Peyer's patch (tissue), 4 donors: ENCODE measurements around the gene SYK. TPM values are rescaled to one million over a fixed set of nuclear protein-coding genes. Genes with fewer than 3 reads are reported as not detected.

ENCODE experiments used
- DNase-seq, 3 donors: peaks; one replicate each; pipeline ENCODE4 v3.0.0-alpha.2; 2017 to 2019
- H3K27ac ChIP-seq, 4 donors: fragments of 200-600 bp; sonication (generic); one replicate each; pipeline ENCODE4 v1.5.1; 2016 to 2019
- H3K27me3 ChIP-seq, 2 donors: fragments of 200-600 bp; sonication (generic); one replicate each; pipeline ENCODE4 v1.5.1; 2019
- H3K36me3 ChIP-seq, 3 donors: fragments of 200-600 bp; sonication (generic); one replicate each; pipeline ENCODE4 v1.5.1; 2016 to 2019
- H3K4me1 ChIP-seq, 4 donors: fragments of 200-600 bp; sonication (generic); one replicate each; pipeline ENCODE4 v1.5.1; 2016 to 2019
- H3K4me3 ChIP-seq, 4 donors: fragments of 200-600 bp; sonication (generic); 1 replicate in 3 of 4; 2 replicates in 1 of 4; pipeline ENCODE4 v1.5.1; 2016 to 2019; ENCODE audit warnings: mild to moderate bottlenecking in 1 of 4
- H3K9me3 ChIP-seq, 4 donors: fragments of 200-600 bp; sonication (generic); one replicate each; pipeline ENCODE4 v1.5.1; 2016 to 2019; ENCODE audit warnings: mild to moderate bottlenecking in 1 of 4
- POLR2A ChIP-seq, 2 donors: fragments of 450-650 bp; IDR thresholded peaks; one replicate each; pipeline ENCODE4 v1.5.1; 2017; ENCODE audit warnings: antibody characterized with exemption in 2 of 2, mild to moderate bottlenecking in 2 of 2, moderate library complexity in 2 of 2
- total RNA-seq, 4 donors: library from RNA; depleted of rRNA; stranded (reverse); fragments of >200 nt; gene quantifications; one replicate each; pipeline ENCODE4 v1.1.0, GENCODE V29; 2016
- TF ChIP-seq, protein P1 (sequence below), 6 experiments: fragments of 450-650 bp in 4 of 6; fragments of 200-600 bp in 2 of 6; sonication (generic) in 1 of 6; IDR thresholded peaks; one replicate each; pipeline ENCODE4 v1.5.1; 2017 to 2019; ENCODE audit warnings: antibody characterized with exemption in 6 of 6, mild to moderate bottlenecking in 3 of 6, moderate library complexity in 1 of 6

Gene SYK
- total RNA-seq, 4 donors from 2014 or later = 48.7 to 81.7 (median 60.0) TPM

DNA sequence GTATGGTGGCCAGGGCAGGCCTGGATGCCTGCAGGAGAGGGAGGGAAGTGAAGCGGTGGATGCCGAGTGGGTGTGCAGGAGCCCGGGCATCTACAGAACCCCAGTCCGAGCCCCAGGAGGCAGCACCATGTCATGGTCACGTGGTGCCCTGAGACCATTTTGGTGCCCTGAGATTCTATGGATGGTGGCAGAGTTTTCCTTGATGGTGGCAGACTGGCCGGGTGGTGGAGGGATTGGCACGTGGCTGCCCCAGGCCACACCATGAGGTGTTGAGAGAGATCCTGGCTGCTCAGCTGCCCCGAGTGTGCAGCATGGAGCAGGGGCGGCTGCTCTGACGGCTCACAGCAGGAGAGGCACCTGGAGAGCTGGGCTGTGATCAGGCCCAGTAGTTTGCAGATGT, 52.3 kb downstream of the SYK start:
- H3K36me3 ChIP-seq = peaks cover 0 to 18% (median 0%) of the 10 kb centered on the region in 3 donors
- no peaks in the 10 kb centered on the region for H3K27me3 ChIP-seq
- no peak overlapping the region for H3K4me3 ChIP-seq
- H3K27ac ChIP-seq = no peak overlapping the region
- DNase-seq = no peak
- H3K4me1 ChIP-seq = peaks cover 0 to 6% (median 0%) of the 10 kb centered on the region in 4 donors
- TF ChIP-seq, protein P1, sequence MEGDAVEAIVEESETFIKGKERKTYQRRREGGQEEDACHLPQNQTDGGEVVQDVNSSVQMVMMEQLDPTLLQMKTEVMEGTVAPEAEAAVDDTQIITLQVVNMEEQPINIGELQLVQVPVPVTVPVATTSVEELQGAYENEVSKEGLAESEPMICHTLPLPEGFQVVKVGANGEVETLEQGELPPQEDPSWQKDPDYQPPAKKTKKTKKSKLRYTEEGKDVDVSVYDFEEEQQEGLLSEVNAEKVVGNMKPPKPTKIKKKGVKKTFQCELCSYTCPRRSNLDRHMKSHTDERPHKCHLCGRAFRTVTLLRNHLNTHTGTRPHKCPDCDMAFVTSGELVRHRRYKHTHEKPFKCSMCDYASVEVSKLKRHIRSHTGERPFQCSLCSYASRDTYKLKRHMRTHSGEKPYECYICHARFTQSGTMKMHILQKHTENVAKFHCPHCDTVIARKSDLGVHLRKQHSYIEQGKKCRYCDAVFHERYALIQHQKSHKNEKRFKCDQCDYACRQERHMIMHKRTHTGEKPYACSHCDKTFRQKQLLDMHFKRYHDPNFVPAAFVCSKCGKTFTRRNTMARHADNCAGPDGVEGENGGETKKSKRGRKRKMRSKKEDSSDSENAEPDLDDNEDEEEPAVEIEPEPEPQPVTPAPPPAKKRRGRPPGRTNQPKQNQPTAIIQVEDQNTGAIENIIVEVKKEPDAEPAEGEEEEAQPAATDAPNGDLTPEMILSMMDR (IDR thresholded peaks at IDR 0.05) = no peak
- no peak for TF ChIP-seq POLR2A (IDR thresholded peaks at IDR 0.05)
- no peaks in the 10 kb centered on the region for H3K9me3 ChIP-seq

DNA sequence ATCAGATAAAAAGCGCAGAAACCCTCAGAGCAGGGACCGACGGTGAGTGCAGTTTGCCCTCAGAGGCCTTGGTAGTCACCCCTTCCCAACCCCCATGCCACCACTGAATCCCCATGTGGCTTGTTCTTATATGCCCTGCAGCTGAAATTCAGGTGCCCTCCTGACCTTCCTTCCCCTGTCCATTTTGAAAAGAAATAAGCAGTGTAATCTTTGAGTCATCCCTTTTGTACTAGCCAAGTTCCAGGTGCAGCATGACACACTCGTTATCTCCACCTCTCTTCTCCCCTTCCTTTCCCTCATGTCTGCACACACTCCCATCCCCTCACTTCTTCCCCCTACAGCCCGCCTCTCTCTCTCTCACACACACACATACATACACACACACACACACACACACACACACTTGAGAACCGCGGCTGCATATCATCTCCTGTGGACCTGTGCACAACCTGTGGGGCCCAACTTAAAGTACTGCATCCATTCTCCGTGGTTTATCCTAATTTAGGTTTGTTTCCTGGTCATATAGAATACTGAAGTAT, 53.1 kb downstream of the SYK start:
- Histone ChIP-seq H3K9me3 (no peaks in the 10 kb centered on the region), H3K36me3 (peaks cover 0 to 15% (median 0%) of the 10 kb centered on the region in 3 donors), H3K27ac (no peak overlapping the region), H3K27me3 (no peaks in the 10 kb centered on the region), H3K4me1 (peaks cover 0 to 6% (median 0%) of the 10 kb centered on the region in 4 donors), H3K4me3 (no peak overlapping the region)
- no peak for TF ChIP-seq POLR2A (IDR thresholded peaks at IDR 0.05)
- TF ChIP-seq, protein P1 (IDR thresholded peaks at IDR 0.05) = no peak
- no peak for DNase-seq

- H3K36me3 ChIP-seq = peaks cover 0 to 15% (median 0%) of the 10 kb centered on the region in 3 donors
- no peak overlapping the region for H3K4me3 ChIP-seq
- no peak for TF ChIP-seq POLR2A (IDR thresholded peaks at IDR 0.05)
- TF ChIP-seq, protein P1 (IDR thresholded peaks at IDR 0.05) = no peak
- DNase-seq = no peak
- H3K27ac ChIP-seq = no peak overlapping the region
- no peaks in the 10 kb centered on the region for H3K9me3 ChIP-seq
- no peaks in the 10 kb centered on the region for H3K27me3 ChIP-seq
- H3K4me1 ChIP-seq = peaks cover 0 to 6% (median 0%) of the 10 kb centered on the region in 4 donors
Observed at GRCh38 chr9:90855208-90855902, 53.7 kb downstream of the SYK start.

DNA sequence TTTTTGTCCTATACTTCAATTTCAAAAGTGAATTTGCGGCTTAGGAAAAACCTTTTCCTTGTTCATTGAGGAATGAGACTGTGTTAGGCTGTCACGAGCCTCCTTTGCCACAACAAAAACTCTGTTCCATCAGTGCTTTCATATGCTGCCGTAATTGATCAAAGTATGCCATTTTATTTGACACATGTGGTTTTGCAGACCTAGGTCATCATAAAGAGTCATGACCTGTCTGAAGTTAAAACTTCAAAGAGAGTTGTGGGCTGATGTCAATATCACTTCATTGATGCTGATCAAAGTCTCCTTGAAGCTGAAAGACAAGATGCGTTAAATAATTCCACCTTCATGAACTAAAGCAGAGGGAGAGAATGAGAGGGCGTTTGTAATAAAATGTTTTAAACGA, 55.5 kb downstream of the SYK start:
- Histone ChIP-seq H3K27ac (no peak overlapping the region), H3K27me3 (no peaks in the 10 kb centered on the region), H3K4me3 (no peak overlapping the region), H3K9me3 (no peaks in the 10 kb centered on the region), H3K36me3 (peaks cover 0 to 12% (median 0%) of the 10 kb centered on the region in 3 donors), H3K4me1 (peaks cover 0 to 6% (median 0%) of the 10 kb centered on the region in 4 donors)
- TF ChIP-seq POLR2A (IDR thresholded peaks at IDR 0.05) = no peak
- TF ChIP-seq, protein P1 (IDR thresholded peaks at IDR 0.05) = no peak
- no peak for DNase-seq

DNA sequence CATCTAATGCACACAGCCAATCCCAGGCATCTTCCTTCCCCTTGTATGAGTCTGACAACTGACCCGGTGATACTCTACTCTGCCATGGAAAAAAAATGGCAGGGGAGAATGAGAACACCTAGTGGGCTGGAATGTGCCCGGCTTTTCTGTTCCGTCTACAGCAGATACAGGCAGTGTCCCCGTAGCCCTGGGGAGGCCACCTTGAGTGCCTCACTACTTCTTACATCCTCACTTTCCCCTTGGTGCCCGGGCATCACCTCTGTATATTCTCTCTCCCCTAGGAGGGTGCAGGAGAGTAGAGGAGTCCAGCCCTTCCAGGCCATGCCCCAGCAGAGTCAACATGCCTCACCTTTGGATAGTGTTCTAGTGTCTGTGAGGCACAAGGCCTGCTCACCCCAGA, 56.2 kb downstream of the SYK start:
- Histone ChIP-seq H3K27me3 (no peaks in the 10 kb centered on the region), H3K36me3 (peaks cover 0 to 16% (median 0%) of the 10 kb centered on the region in 3 donors), H3K4me1 (peaks cover 0 to 6% (median 0%) of the 10 kb centered on the region in 4 donors), H3K4me3 (no peak overlapping the region), H3K9me3 (no peaks in the 10 kb centered on the region), H3K27ac (no peak overlapping the region)
- no peak for DNase-seq
- TF ChIP-seq, protein P1 (IDR thresholded peaks at IDR 0.05) = no peak
- no peak for TF ChIP-seq POLR2A (IDR thresholded peaks at IDR 0.05)
